A673 (cell line): ENCODE data around the gene LPCAT2.

Experiments
- CTCF ChIP-seq: fragments of 300-800, 200-600 bp; sonication (generic); conservative IDR thresholded peaks from 2 replicates; pipeline ENCODE4 v1.5.1; 2017; ENCODE audit warnings: low read depth, mild to moderate bottlenecking, antibody characterized with exemption, low read length, moderate library complexity, mixed read lengths
- EZH2 ChIP-seq: fragments of 200-600 bp; sonication (generic); IDR thresholded peaks from 2 replicates; pipeline ENCODE4 v1.6.1; 2017; ENCODE audit warnings: borderline replicate concordance, low read depth, mild to moderate bottlenecking, mixed read lengths, antibody characterized with exemption, low read length; ENCODE audit not compliant: poor library complexity, severe bottlenecking

- no peak for TF ChIP-seq CTCF
- TF ChIP-seq EZH2 = no peak
Measured at GRCh38 chr16:55499281-55499680, 9.6 kb upstream of the LPCAT2 start.
